NCI-H345 treated with DMSO at 0.1 percent for 48 hours (cell line): ENCODE measurements around the gene SNX27.
A peak's percentile ranks its signal among the peaks of the same experiment; 100 is the strongest.
"Not testable (repeated sequence)": the region's sequence is repeated elsewhere in the genome, so short reads cannot be mapped to it uniquely, and the experiment has no call there.

Experiments used
- DNase-seq: peaks from one replicate; lab custom pipeline; 2025; ENCODE audit not compliant: unreplicated experiment; lab: John Stamatoyannopoulos, UW

The SNX27 gene

GRCh38 chr1:151638074-151638775 is 26.4 kb downstream of the SNX27 start:
- no peak for DNase-seq

GRCh38 chr1:151638812-151639211 is 27.0 kb downstream of the SNX27 start:
- no peak for DNase-seq

GRCh38 chr1:151639466-151639865 is 27.6 kb downstream of the SNX27 start:
- DNase-seq: no peak

GRCh38 chr1:151641229-151641628 is 29.4 kb downstream of the SNX27 start:
- no peak for DNase-seq

GRCh38 chr1:151643085-151643484 is 31.2 kb downstream of the SNX27 start:
- DNase-seq: not testable (repeated sequence)

- no peak for DNase-seq
Measured at GRCh38 chr1:151644001-151644400, 32.2 kb downstream of the SNX27 start.

- no peak for DNase-seq
Measured at GRCh38 chr1:151653397-151653796, 41.5 kb downstream of the SNX27 start.

GRCh38 chr1:151655371-151655770 is 43.5 kb downstream of the SNX27 start:
- DNase-seq: no peak

GRCh38 chr1:151661751-151662150 is 49.9 kb downstream of the SNX27 start:
- no peak for DNase-seq

- no peak for DNase-seq
Measured at GRCh38 chr1:151668090-151668489, 56.2 kb downstream of the SNX27 start.

GRCh38 chr1:151670036-151670675 is 58.3 kb downstream of the SNX27 start:
- not testable (repeated sequence) for DNase-seq

GRCh38 chr1:151673407-151673806 is 61.6 kb downstream of the SNX27 start:
- no peak for DNase-seq

GRCh38 chr1:151680391-151680790 is 68.5 kb downstream of the SNX27 start:
- no peak for DNase-seq

GRCh38 chr1:151680826-151681225 is 69.0 kb downstream of the SNX27 start:
- DNase-seq: no peak

- no peak for DNase-seq
Measured at GRCh38 chr1:151681923-151682322, 70.1 kb downstream of the SNX27 start.

- DNase-seq: not testable (repeated sequence)
Measured at GRCh38 chr1:151682901-151683300, 71.1 kb downstream of the SNX27 start.

GRCh38 chr1:151684128-151684527 is 72.3 kb downstream of the SNX27 start:
- DNase-seq: no peak

- DNase-seq: no peak
Measured at GRCh38 chr1:151686561-151686960, 74.7 kb downstream of the SNX27 start.

- DNase-seq: no peak
Measured at GRCh38 chr1:151689494-151689893, 77.6 kb downstream of the SNX27 start.

GRCh38 chr1:151692226-151692625 is 80.4 kb downstream of the SNX27 start:
- no peak for DNase-seq

GRCh38 chr1:151693057-151693651 is 81.3 kb downstream of the SNX27 start:
- peak; percentile 56 for DNase-seq

GRCh38 chr1:151701515-151701914 is 89.7 kb downstream of the SNX27 start:
- DNase-seq: no peak
